Glutamatergic neuron (in vitro differentiated cells): ENCODE results near the gene CLCN1. TPM values are rescaled to one million over a fixed set of nuclear protein-coding genes. Genes with fewer than 3 reads are reported as not detected.

Source experiments
- DNase-seq: peaks from one replicate; pipeline ENCODE4 v3.0.0; 2022
- H3K27ac Mint-ChIP-seq: one replicate; pipeline ENCODE4 v1.8.0; 2020; ENCODE audit warnings: mild to moderate bottlenecking, mixed read lengths, inconsistent platforms; ENCODE audit not compliant: unreplicated experiment
- H3K27me3 Mint-ChIP-seq: one replicate; pipeline ENCODE4 v1.8.0; 2020; ENCODE audit warnings: mild to moderate bottlenecking, moderate library complexity, mixed read lengths, inconsistent platforms; ENCODE audit not compliant: unreplicated experiment
- H3K36me3 Mint-ChIP-seq: one replicate; pipeline ENCODE4 v1.8.0; 2020; ENCODE audit warnings: mild to moderate bottlenecking, mixed read lengths, inconsistent platforms; ENCODE audit not compliant: unreplicated experiment
- H3K4me1 Mint-ChIP-seq: one replicate; pipeline ENCODE4 v1.8.0; 2020; ENCODE audit warnings: mild to moderate bottlenecking, low read depth, mixed read lengths, inconsistent platforms; ENCODE audit not compliant: unreplicated experiment
- H3K4me3 Mint-ChIP-seq: one replicate; pipeline ENCODE4 v1.8.0; 2020; ENCODE audit warnings: mild to moderate bottlenecking, mixed read lengths, inconsistent platforms; ENCODE audit not compliant: unreplicated experiment
- H3K9me3 Mint-ChIP-seq: one replicate; pipeline ENCODE4 v1.8.0; 2020; ENCODE audit warnings: mild to moderate bottlenecking, moderate library complexity, mixed read lengths, inconsistent platforms; ENCODE audit not compliant: unreplicated experiment
- total RNA-seq: library from RNA; stranded (reverse); fragmentation: NEBNext Ultra II Directional; extraction: Animal tissue kit (Norgen Biotek cat#: 25700); gene quantifications from one replicate; pipeline ENCODE4 v1.2.1, GENCODE V29; 2021; ENCODE audit not compliant: unreplicated experiment
- TF ChIP-seq, protein P1 (sequence below): fragments of 200-600 bp; sonication (generic); IDR thresholded peaks from one replicate; pipeline ENCODE4 v1.5.0; 2021; ENCODE audit not compliant: partially characterized antibody, unreplicated experiment

The CLCN1 gene
- total RNA-seq, 1 donor from 2014 or later: 0.56 TPM

DNA sequence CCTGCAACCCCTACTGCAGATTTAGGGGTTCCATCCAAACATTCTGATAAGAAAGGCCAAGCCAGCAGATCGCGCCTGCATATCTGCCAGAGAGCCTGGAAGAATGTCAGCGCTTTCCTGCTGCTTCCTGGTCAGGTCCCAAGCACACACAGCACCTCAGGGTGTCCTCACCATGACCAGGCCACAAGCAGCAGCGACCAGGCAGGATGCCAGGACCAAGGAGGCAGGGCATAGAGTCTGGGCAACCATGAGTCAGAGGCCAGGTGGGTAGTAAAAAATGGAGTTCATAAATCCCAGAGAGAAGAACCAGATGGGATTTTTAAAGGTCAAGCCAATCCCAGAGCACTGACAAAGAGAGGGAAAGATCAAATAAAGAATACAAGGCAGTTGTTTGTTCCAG lies 52.1 kb downstream of the CLCN1 start:
- no peak overlapping the region for H3K4me3 Mint-ChIP-seq
- TF ChIP-seq, protein P1, sequence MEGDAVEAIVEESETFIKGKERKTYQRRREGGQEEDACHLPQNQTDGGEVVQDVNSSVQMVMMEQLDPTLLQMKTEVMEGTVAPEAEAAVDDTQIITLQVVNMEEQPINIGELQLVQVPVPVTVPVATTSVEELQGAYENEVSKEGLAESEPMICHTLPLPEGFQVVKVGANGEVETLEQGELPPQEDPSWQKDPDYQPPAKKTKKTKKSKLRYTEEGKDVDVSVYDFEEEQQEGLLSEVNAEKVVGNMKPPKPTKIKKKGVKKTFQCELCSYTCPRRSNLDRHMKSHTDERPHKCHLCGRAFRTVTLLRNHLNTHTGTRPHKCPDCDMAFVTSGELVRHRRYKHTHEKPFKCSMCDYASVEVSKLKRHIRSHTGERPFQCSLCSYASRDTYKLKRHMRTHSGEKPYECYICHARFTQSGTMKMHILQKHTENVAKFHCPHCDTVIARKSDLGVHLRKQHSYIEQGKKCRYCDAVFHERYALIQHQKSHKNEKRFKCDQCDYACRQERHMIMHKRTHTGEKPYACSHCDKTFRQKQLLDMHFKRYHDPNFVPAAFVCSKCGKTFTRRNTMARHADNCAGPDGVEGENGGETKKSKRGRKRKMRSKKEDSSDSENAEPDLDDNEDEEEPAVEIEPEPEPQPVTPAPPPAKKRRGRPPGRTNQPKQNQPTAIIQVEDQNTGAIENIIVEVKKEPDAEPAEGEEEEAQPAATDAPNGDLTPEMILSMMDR: no peak
- peaks cover 10% of the 10 kb centered on the region for H3K9me3 Mint-ChIP-seq
- DNase-seq: no peak
- peaks cover 6% of the 10 kb centered on the region for H3K4me1 Mint-ChIP-seq
- no peak overlapping the region for H3K27ac Mint-ChIP-seq
- H3K36me3 Mint-ChIP-seq: no peaks in the 10 kb centered on the region
- peaks cover 10% of the 10 kb centered on the region for H3K27me3 Mint-ChIP-seq

DNA sequence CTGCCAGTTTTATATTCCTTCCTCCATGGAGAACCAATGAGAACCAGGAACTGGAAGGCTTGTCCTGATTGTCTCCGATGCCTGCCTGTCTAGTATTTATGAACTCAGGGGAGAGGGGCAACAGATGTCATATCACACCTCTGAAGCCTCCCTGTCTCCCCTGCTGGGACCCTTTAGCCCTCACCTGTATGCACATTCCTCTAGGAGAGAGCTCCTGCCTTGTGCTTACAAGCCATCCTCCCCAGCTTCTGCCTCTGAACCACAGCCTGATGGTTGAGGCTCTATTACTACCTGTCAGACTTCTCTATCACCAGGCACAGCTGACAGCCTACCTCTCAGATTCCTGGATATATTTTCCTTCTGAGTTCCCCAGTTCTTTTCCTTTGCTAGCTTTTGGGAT lies 52.5 kb downstream of the CLCN1 start:
- H3K27me3 Mint-ChIP-seq: peaks cover 6% of the 10 kb centered on the region
- peaks cover 6% of the 10 kb centered on the region for H3K9me3 Mint-ChIP-seq
- DNase-seq: no peak
- no peaks in the 10 kb centered on the region for H3K36me3 Mint-ChIP-seq
- TF ChIP-seq, protein P1: no peak
- H3K4me1 Mint-ChIP-seq: peaks cover 4% of the 10 kb centered on the region
- no peak overlapping the region for H3K27ac Mint-ChIP-seq
- H3K4me3 Mint-ChIP-seq: no peak overlapping the region

DNA sequence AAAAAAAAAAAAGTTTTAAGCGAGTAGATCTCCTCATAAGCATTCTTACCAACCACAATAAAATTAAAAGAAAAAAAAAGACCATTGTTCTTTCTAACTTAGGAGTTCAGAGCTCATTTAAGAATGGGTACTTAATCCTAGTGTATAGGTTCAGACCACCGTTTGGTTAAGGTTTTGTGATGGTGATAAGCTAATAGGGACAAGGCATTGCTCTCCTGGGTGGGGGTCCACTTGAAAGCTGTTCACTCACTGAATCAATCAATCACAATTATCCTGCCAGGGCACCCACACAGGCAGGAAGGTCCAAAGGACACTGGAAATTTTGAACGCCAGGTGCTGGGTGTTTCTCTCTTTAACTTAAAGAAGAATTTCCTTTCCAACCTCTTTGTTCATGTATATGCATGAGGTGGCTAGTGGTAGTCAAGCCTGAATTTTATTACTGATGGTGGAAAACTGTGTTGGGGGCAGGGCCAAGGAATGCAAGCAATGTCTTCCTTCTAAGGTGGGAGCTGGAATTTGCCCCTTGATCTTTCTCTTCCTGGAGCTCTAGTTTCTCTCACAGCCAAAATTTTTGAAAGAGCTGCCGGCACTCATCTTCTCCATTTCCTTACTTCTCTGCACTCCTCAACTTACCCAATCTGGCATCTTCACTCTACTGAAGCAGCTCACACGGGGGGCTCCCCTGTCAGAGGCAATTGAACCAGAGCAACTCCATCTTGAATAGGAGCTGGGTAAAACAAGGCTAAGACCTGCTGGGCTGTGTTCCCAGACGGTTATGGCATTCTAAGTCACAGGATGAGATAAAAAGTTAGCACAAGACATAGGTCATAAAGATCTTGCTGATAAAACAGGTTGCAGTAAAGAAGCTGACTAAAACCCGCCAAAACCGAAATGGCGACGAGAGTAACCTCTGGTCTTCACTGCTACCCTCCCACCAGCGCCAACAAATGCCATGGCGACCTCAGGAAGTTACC lies 54.1 kb downstream of the CLCN1 start:
- Mint-ChIP-seq H3K4me3 (peak overlapping the region; percentile 0), H3K27ac (no peak overlapping the region), H3K4me1 (peaks cover 15% of the 10 kb centered on the region), H3K9me3 (peaks cover 5% of the 10 kb centered on the region), H3K27me3 (peaks cover 5% of the 10 kb centered on the region), H3K36me3 (no peaks in the 10 kb centered on the region)
- no peak for DNase-seq
- TF ChIP-seq, protein P1: no peak

DNA sequence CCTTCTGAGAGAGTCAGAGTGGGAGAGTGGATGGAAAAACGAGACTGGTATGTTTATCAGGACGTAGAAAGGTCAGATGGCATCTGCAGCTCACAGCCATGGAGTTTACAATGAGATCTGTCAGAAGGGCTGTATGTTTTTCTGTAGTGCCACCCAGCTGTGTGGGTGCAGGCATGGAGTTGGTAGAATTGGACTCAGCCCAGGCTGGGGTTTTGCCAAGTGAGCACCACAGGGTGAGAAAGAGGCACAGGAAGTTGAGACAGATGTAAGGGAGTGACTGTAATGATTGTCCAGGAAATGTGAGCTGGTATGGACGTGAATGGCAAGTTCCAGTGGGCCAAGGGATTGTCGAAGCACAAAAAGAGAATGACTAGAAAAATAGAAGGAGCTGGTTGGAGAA lies 56.2 kb downstream of the CLCN1 start:
- Mint-ChIP-seq H3K27ac (no peak overlapping the region), H3K4me3 (no peak overlapping the region), H3K9me3 (peaks cover 8% of the 10 kb centered on the region), H3K36me3 (no peaks in the 10 kb centered on the region), H3K4me1 (peaks cover 23% of the 10 kb centered on the region), H3K27me3 (peaks cover 4% of the 10 kb centered on the region)
- TF ChIP-seq, protein P1: no peak
- no peak for DNase-seq

DNA sequence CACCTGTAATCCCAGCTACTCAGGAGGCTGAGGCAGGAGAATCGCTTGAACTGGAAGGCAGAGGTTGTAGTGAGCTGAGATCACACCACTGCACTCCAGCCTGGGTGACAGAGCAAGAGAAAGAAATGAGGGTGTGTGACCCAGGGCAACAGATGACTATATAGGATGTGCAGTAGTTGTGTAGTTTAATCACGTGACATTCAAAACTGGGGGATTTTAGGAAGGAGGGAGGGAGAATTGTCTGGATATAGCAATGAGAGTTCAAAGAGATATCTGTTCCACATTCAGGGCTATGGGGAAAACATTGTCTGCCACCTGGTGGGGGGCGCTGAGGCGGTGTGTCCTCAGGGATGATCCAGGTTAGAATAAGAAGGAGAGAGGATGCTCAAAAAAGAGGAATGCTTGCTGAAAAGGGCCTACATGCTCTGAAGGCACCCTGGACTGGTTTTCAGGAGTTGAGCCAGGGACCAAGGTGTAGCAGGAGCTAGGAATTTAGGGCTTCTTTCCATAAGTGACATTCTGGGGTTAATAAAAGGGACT lies 57.4 kb downstream of the CLCN1 start:
- Mint-ChIP-seq H3K27ac (no peak overlapping the region), H3K9me3 (peaks cover 8% of the 10 kb centered on the region), H3K4me3 (no peak overlapping the region), H3K27me3 (peaks cover 2% of the 10 kb centered on the region), H3K4me1 (peaks cover 23% of the 10 kb centered on the region), H3K36me3 (no peaks in the 10 kb centered on the region)
- TF ChIP-seq, protein P1: no peak
- no peak for DNase-seq
